IMR-90 (cell line): ENCODE results near the gene CWC27. TPM values are rescaled to one million over a fixed set of nuclear protein-coding genes. Genes with fewer than 3 reads are reported as not detected.

Source experiments
- ATAC-seq: fragments of 200-7000 bp; cut with Tn5 transposase; 2 replicates; pipeline ENCODE4 v1.9.1; 2020; ENCODE audit warnings: low read depth, mild to moderate bottlenecking, moderate library complexity
- BruUV-seq: library from RNA; stranded (reverse); fragments of 400-500 nt; replicated peaks from 2 replicates; lab custom pipeline; 2021; lab: Mats Ljungman, UMichigan
- CTCF ChIA-PET: fragments of 300-600 bp; formaldehyde crosslinking; extraction: SDS; loops from one replicate; lab custom pipeline; 2021; ENCODE audit warnings: antibody characterized with exemption; lab: Yijun Ruan, JAX
- POLR2A ChIA-PET: fragments of 300-600 bp; sonication (Branson Sonifier 250); formaldehyde crosslinking; loops from one replicate; lab custom pipeline; 2022; ENCODE audit warnings: antibody characterized with exemption; ENCODE audit not compliant: unreplicated experiment; lab: Charles Lee
- DNase-seq: peaks from one replicate; pipeline ENCODE4 v3.0.0; 2013
- H2AFZ ChIP-seq: replicated peaks from 2 replicates; pipeline ENCODE3; 2013; ENCODE audit warnings: low read length, mild to moderate bottlenecking; ENCODE audit not compliant: poor library complexity
- H2AK5ac ChIP-seq: 2 replicates; pipeline ENCODE4 v1.6.1; 2013; ENCODE audit warnings: low read depth, low read length, inconsistent platforms
- H2AK9ac ChIP-seq: replicated peaks from 2 replicates; pipeline ENCODE3; 2013; ENCODE audit warnings: mild to moderate bottlenecking, low read depth, low read length, moderate library complexity; ENCODE audit not compliant: poor library complexity
- H2BK120ac ChIP-seq: 2 replicates; pipeline ENCODE4 v1.6.1; 2013; ENCODE audit warnings: low read depth, low read length, inconsistent platforms
- H2BK15ac ChIP-seq: 3 replicates; pipeline ENCODE4 v1.6.1; 2013; ENCODE audit warnings: low read depth, low read length, inconsistent platforms
- H2BK20ac ChIP-seq: 2 replicates; pipeline ENCODE4 v1.6.1; 2013; ENCODE audit warnings: low read depth, mild to moderate bottlenecking, inconsistent platforms, low read length, moderate library complexity
- H2BK5ac ChIP-seq: 2 replicates; pipeline ENCODE4 v1.6.1; 2013; ENCODE audit warnings: mild to moderate bottlenecking, low read depth, low read length, inconsistent platforms; ENCODE audit not compliant: poor library complexity, severe bottlenecking
- H3K14ac ChIP-seq: replicated peaks from 2 replicates; pipeline ENCODE4 v1.6.1; 2013; ENCODE audit warnings: low read depth, low read length, inconsistent platforms
- H3K18ac ChIP-seq: 2 replicates; pipeline ENCODE4 v1.6.1; 2013; ENCODE audit warnings: low read depth, low read length, control low read depth
- H3K23ac ChIP-seq: 2 replicates; pipeline ENCODE4 v1.6.1; 2013; ENCODE audit warnings: low read depth, low read length, inconsistent platforms
- H3K27ac ChIP-seq: 2 replicates; pipeline ENCODE4 v1.5.1; 2013; ENCODE audit warnings: mild to moderate bottlenecking, control low read depth, low read length; ENCODE audit not compliant: insufficient read depth
- H3K27me3 ChIP-seq: 2 replicates; pipeline ENCODE4 v1.6.1; 2013; ENCODE audit warnings: low read length; ENCODE audit not compliant: control insufficient read depth, insufficient read depth
- H3K36me3 ChIP-seq: 2 replicates; pipeline ENCODE4 v1.6.1; 2013; ENCODE audit warnings: low read length, mixed read lengths; ENCODE audit not compliant: control insufficient read depth, insufficient read depth
- H3K4ac ChIP-seq: 2 replicates; pipeline ENCODE4 v1.6.1; 2013; ENCODE audit warnings: low read depth, low read length, inconsistent platforms
- H3K4me1 ChIP-seq: 2 replicates; pipeline ENCODE4 v1.6.1; 2013; ENCODE audit warnings: low read length, mixed read lengths; ENCODE audit not compliant: control insufficient read depth, insufficient read depth
- H3K4me2 ChIP-seq: 2 replicates; pipeline ENCODE4 v1.6.1; 2013; ENCODE audit warnings: low read depth, mild to moderate bottlenecking, control low read depth, low read length, moderate library complexity
- H3K4me3 ChIP-seq: 2 replicates; pipeline ENCODE4 v1.5.1; 2013; ENCODE audit warnings: low read depth, mild to moderate bottlenecking, control low read depth, low read length, moderate library complexity; ENCODE audit not compliant: insufficient read depth
- H3K56ac ChIP-seq: 2 replicates; pipeline ENCODE4 v1.6.1; 2013; ENCODE audit warnings: low read length, inconsistent platforms; ENCODE audit not compliant: insufficient read depth; ENCODE audit errors: extremely low read depth
- H3K79me1 ChIP-seq, 2 experiments: 2 replicates each; pipeline ENCODE4 v1.6.1; 2013; ENCODE audit warnings: low read length in 2 of 2, inconsistent platforms in 1 of 2, low read depth in 1 of 2
- H3K9ac ChIP-seq: 2 replicates; pipeline ENCODE4 v1.6.1; 2013; ENCODE audit warnings: low read depth, low read length, control low read depth
- H3K9me1 ChIP-seq: 2 replicates; pipeline ENCODE4 v1.6.1; 2013; ENCODE audit warnings: low read length, inconsistent platforms; ENCODE audit not compliant: insufficient read depth
- H3K9me3 ChIP-seq: 2 replicates; pipeline ENCODE4 v1.6.1; 2013; ENCODE audit warnings: low read length; ENCODE audit not compliant: control insufficient read depth, insufficient read depth
- H4K20me1 ChIP-seq: 2 replicates; pipeline ENCODE4 v1.6.1; 2013; ENCODE audit warnings: low read length, inconsistent platforms; ENCODE audit not compliant: insufficient read depth
- H4K5ac ChIP-seq: 2 replicates; pipeline ENCODE4 v1.6.1; 2013; ENCODE audit warnings: mild to moderate bottlenecking, low read depth, low read length, control low read depth
- H4K8ac ChIP-seq, 2 experiments: 2 replicates each; pipeline ENCODE4 v1.6.1; 2013; ENCODE audit warnings: low read depth in 2 of 2, low read length in 2 of 2, control low read depth in 1 of 2, inconsistent platforms in 1 of 2
- H4K91ac ChIP-seq: 2 replicates; pipeline ENCODE4 v1.6.1; 2013; ENCODE audit warnings: low read depth, low read length, inconsistent platforms; ENCODE audit not compliant: insufficient read depth
- BHLHE40 ChIP-seq: fragments of 150-350 bp; IDR thresholded peaks from 2 replicates; pipeline ENCODE4 v1.6.1; 2016; ENCODE audit warnings: mild to moderate bottlenecking, low read depth, low read length
- CEBPB ChIP-seq: IDR thresholded peaks from 2 replicates; pipeline ENCODE4 v1.6.1; 2012; ENCODE audit warnings: low read depth, low read length, improper control_type of control experiment
- CHD1 ChIP-seq: IDR thresholded peaks from 2 replicates; pipeline ENCODE4 v1.6.1; 2012; ENCODE audit warnings: low read depth, low read length, improper control_type of control experiment
- ELK1 ChIP-seq: fragments of 150-350 bp; IDR thresholded peaks from 2 replicates; pipeline ENCODE4 v1.6.1; 2016; ENCODE audit warnings: low read depth, mild to moderate bottlenecking, low read length, moderate library complexity, borderline replicate concordance
- FOS ChIP-seq: fragments of 150-350 bp; IDR thresholded peaks from 2 replicates; pipeline ENCODE4 v1.6.1; 2016; ENCODE audit warnings: low read depth, low read length
- MAFK ChIP-seq: IDR thresholded peaks from 2 replicates; pipeline ENCODE4 v1.6.1; 2012; ENCODE audit warnings: low read depth, low read length, improper control_type of control experiment
- MAZ ChIP-seq: IDR thresholded peaks from 2 replicates; pipeline ENCODE4 v1.6.1; 2012; ENCODE audit warnings: low read depth, mild to moderate bottlenecking, low read length, improper control_type of control experiment, moderate library complexity, borderline replicate concordance
- MXI1 ChIP-seq: IDR thresholded peaks from 2 replicates; pipeline ENCODE4 v1.6.1; 2012; ENCODE audit warnings: low read depth, mild to moderate bottlenecking, low read length, moderate library complexity, borderline replicate concordance
- NFE2L2 ChIP-seq: fragments of 150-350 bp; IDR thresholded peaks from 2 replicates; pipeline ENCODE4 v1.6.1; 2016; ENCODE audit warnings: low read depth, mild to moderate bottlenecking, low read length
- POLR2A ChIP-seq: IDR thresholded peaks from 2 replicates; pipeline ENCODE4 v1.6.1; 2012; ENCODE audit warnings: mild to moderate bottlenecking, low read depth, low read length
- RAD21 ChIP-seq: IDR thresholded peaks from 2 replicates; pipeline ENCODE4 v1.6.1; 2012; ENCODE audit warnings: low read length, improper control_type of control experiment
- RCOR1 ChIP-seq: IDR thresholded peaks from 2 replicates; pipeline ENCODE4 v1.6.1; 2012; ENCODE audit warnings: mild to moderate bottlenecking, low read length, improper control_type of control experiment; ENCODE audit not compliant: insufficient replicate concordance
- RFX5 ChIP-seq: IDR thresholded peaks from 2 replicates; pipeline ENCODE4 v1.8.0; 2012; ENCODE audit warnings: low read depth, mild to moderate bottlenecking, low read length, moderate library complexity
- SMC3 ChIP-seq: fragments of 150-350 bp; IDR thresholded peaks from 2 replicates; pipeline ENCODE4 v1.6.1; 2016; ENCODE audit warnings: low read depth, mild to moderate bottlenecking, antibody characterized with exemption, low read length, moderate library complexity
- USF2 ChIP-seq: fragments of 150-350 bp; IDR thresholded peaks from 2 replicates; pipeline ENCODE4 v1.6.1; 2017; ENCODE audit warnings: mild to moderate bottlenecking, antibody characterized with exemption, low read length, low read depth
- WGBS, 2 experiments: methylation state at CpG; one replicate each; pipeline versions ENCODE4 v1.1.5 to v1.1.7; 2013; ENCODE audit warnings: missing lambda C conversion rate in 2 of 2; ENCODE audit not compliant: insufficient read length in 1 of 2; ENCODE audit errors: extremely low coverage in 2 of 2; 5-methylcytosine and 5-hydroxymethylcytosine counted together
- dilution Hi-C: fragments of 300-500 bp; cut with HindIII; formaldehyde crosslinking; loops from one replicate; pipeline ENCODE4 v1.14.3; 2018; ENCODE audit warnings: low sequenced_read_pairs; ENCODE audit not compliant: unreplicated experiment
- in situ Hi-C: fragments of 300-500 bp; cut with MboI; formaldehyde crosslinking; loops from 3 replicates; pipeline ENCODE4 v1.14.3; 2019; ENCODE audit warnings: low sequenced_read_pairs, inconsistent platforms, mixed read lengths
- intact Hi-C: fragments of 100-400 bp; cut with micrococcal nuclease; formaldehyde crosslinking; loops from 2 replicates; pipeline ENCODE4 v1.10.0; 2022
- polyA plus RNA-seq, 3 experiments: library from polyadenylated mRNA; depleted of rRNA; stranded (reverse); fragments of >200 nt; gene quantifications; 2 replicates each; pipeline ENCODE4 v1.2.3, GENCODE V29; 2012; ENCODE audit warnings: low replicate concordance in 1 of 3
- total RNA-seq: library from RNA; depleted of rRNA; stranded (reverse); fragments of >200 nt; gene quantifications from 2 replicates; pipeline ENCODE4 v1.2.3, GENCODE V29; 2012
- TF ChIP-seq, protein P1 (sequence below): conservative IDR thresholded peaks from 2 replicates; pipeline ENCODE4 v1.5.1; 2012; ENCODE audit warnings: mild to moderate bottlenecking, low read depth, low read length, improper control_type of control experiment

CWC27 gene
- total and polyA plus RNA-seq, 2 of the 4 experiments (the other 2 are of a cell fraction) = 13.3 to 17.1 TPM

- H2BK20ac ChIP-seq = no peak overlapping the region
- CTCF ChIA-PET = interaction anchor here (1.3 kb wide), 1 partner anchor 13 kb away, joined by 4 read pairs; no protein-coding TSS in a partner anchor
- BruUV-seq = no TSS peak
These were observed 3.0 kb downstream of the CWC27 start for GRCh38 chr5:64771736-64772135.

More at GRCh38 chr5:64771736-64772135, 3.0 kb downstream of the CWC27 start:
- Histone ChIP-seq H3K23ac (no peak overlapping the region), H4K20me1 (no peaks in the 10 kb centered on the region; the same call in 1 of the 2 replicates), H3K4me1 (peaks cover 2% of the 10 kb centered on the region), H4K91ac (no peak overlapping the region), H3K14ac (no peak overlapping the region), H3K56ac (no peak overlapping the region), H3K4me3 (no peak overlapping the region), H2AK5ac (no peak overlapping the region), H3K27ac (no peak overlapping the region), H3K9me1 (peaks cover 4% of the 10 kb centered on the region), H3K4ac (no peak overlapping the region), H4K8ac (no peak overlapping the region), H3K9me3 (no peaks in the 10 kb centered on the region), H2AK9ac (no peak overlapping the region), H2BK120ac (no peak overlapping the region), H3K4me2 (no peak overlapping the region), H2AFZ (no peak overlapping the region), H3K27me3 (no peaks in the 10 kb centered on the region), H2BK5ac (no peak overlapping the region), H3K18ac (no peak overlapping the region), H3K36me3 (no peaks in the 10 kb centered on the region), H3K9ac (no peak overlapping the region), H3K79me1 (peaks cover 21 to 35% of the 10 kb centered on the region in 2 experiments), H4K5ac (no peak overlapping the region), H2BK15ac (no peak overlapping the region)
- DNase-seq (no peak), ATAC-seq (no peak)
- POLR2A ChIA-PET = no interaction called here
- in situ Hi-C loops = no loop called here
- dilution Hi-C loops = no loop called here
- TF ChIP-seq BHLHE40 = no peak
- TF ChIP-seq RFX5 = no peak
- no peak for TF ChIP-seq RCOR1
- no peak for TF ChIP-seq MAFK
- TF ChIP-seq, protein P1, sequence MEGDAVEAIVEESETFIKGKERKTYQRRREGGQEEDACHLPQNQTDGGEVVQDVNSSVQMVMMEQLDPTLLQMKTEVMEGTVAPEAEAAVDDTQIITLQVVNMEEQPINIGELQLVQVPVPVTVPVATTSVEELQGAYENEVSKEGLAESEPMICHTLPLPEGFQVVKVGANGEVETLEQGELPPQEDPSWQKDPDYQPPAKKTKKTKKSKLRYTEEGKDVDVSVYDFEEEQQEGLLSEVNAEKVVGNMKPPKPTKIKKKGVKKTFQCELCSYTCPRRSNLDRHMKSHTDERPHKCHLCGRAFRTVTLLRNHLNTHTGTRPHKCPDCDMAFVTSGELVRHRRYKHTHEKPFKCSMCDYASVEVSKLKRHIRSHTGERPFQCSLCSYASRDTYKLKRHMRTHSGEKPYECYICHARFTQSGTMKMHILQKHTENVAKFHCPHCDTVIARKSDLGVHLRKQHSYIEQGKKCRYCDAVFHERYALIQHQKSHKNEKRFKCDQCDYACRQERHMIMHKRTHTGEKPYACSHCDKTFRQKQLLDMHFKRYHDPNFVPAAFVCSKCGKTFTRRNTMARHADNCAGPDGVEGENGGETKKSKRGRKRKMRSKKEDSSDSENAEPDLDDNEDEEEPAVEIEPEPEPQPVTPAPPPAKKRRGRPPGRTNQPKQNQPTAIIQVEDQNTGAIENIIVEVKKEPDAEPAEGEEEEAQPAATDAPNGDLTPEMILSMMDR = no peak
- no peak for TF ChIP-seq FOS
- TF ChIP-seq NFE2L2 = no peak
- TF ChIP-seq MXI1 = no peak
- TF ChIP-seq USF2 = no peak
- no peak for TF ChIP-seq POLR2A
- TF ChIP-seq RAD21 = no peak
- TF ChIP-seq SMC3 = no peak
- no peak for TF ChIP-seq CEBPB
- TF ChIP-seq CHD1 = no peak
- no peak for TF ChIP-seq ELK1
- no peak for TF ChIP-seq MAZ
- intact Hi-C loops = no loop called here
- WGBS, 2 experiments = 70% methylated on average over 2 of the region's 4 CpGs; no CpG with 5 or more reads in 1 of the 2 experiments
